Tibial artery (tissue), 4 donors: ENCODE measurements around the gene TIAM2.
"Not testable (repeated sequence)": the region's sequence is repeated elsewhere in the genome, so short reads cannot be mapped to it uniquely, and the experiment has no call there.

ENCODE experiments used
- DNase-seq, 2 donors: peaks; one replicate each; pipeline ENCODE4 v3.0.0-alpha.2; 2019
- H3K27ac ChIP-seq, 2 donors: fragments of 200-600 bp; sonication (generic) in 1 of 2; 1 replicate in 1 of 2; 2 replicates in 1 of 2; pipeline ENCODE4 v1.5.1; 2018 to 2019; ENCODE audit warnings: mild to moderate bottlenecking in 1 of 2
- H3K27me3 ChIP-seq, 2 donors: fragments of 200-600 bp; sonication (generic) in 1 of 2; one replicate each; pipeline versions ENCODE4 v1.5.1 to v1.6.0; 2016 to 2019
- H3K36me3 ChIP-seq, 3 donors: fragments of 200-600 bp; sonication (generic) in 2 of 3; one replicate each; pipeline ENCODE4 v1.5.1; 2016 to 2019; ENCODE audit warnings: mild to moderate bottlenecking in 2 of 3
- H3K4me1 ChIP-seq, 4 donors: fragments of 200-600 bp; sonication (generic) in 2 of 4; 1 replicate in 3 of 4; 2 replicates in 1 of 4; pipeline ENCODE4 v1.5.1; 2016 to 2019
- H3K4me3 ChIP-seq, 2 donors: fragments of 200-600 bp; sonication (generic) in 1 of 2; 1 replicate in 1 of 2; 2 replicates in 1 of 2; pipeline ENCODE4 v1.5.1; 2018 to 2019; ENCODE audit warnings: mild to moderate bottlenecking in 2 of 2
- H3K9me3 ChIP-seq, 3 donors: fragments of 200-600 bp; sonication (generic) in 1 of 3; one replicate each; pipeline ENCODE4 v1.5.1; 2016 to 2019
- intact Hi-C: fragments of 100-400 bp; cut with DNase I; formaldehyde crosslinking; loops from one replicate; pipeline ENCODE4 v1.15.0; 2023; ENCODE audit warnings: low total_unique reads
- TF ChIP-seq, protein P1 (sequence below), 2 experiments: fragments of 200-600 bp in 1 of 2; fragments of 450-650 bp in 1 of 2; IDR thresholded peaks; one replicate each; pipeline ENCODE4 v1.5.1; 2017 to 2019; ENCODE audit warnings: antibody characterized with exemption in 2 of 2, mild to moderate bottlenecking in 1 of 2, moderate library complexity in 1 of 2

The TIAM2 gene

DNA sequence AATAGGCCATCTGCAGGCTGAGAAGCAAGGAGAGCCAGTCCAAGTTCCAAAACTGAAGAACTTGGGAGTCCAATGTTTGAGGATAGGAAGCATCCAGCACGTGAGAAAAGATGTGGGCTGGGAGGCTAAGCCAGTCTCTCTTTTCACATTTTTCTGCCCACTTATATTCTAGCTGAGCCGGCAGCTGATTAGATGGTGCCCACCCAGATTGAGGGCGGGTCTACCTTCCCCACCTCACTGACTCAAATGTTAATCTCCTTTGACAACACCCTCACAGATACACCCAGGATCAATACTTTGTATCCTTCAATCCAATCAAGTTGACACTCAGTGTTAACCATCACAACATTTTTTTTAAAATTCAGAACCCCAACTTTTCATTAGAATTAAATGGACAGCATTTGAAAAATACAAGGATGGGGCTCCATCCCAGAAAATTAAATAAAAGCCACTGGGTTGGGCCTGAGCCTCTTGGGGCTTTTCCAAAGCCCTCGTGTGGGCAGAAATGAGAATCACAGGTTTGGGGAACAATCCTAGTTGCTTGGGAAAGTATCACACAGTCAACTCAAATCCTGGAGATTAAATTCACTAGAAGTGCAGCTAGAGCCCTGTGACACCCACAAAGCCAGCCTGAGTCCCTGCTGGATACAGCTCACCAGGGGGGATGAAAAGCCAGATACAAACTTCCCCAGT is 270.9 kb downstream of the TIAM2 start:
- Histone ChIP-seq H3K36me3 (no peaks in the 10 kb centered on the region), H3K27ac (no peak overlapping the region), H3K4me1 (no peaks in the 10 kb centered on the region), H3K4me3 (no peak overlapping the region), H3K27me3 (no peaks in the 10 kb centered on the region), H3K9me3 (no peaks in the 10 kb centered on the region)
- DNase-seq, result no peak
- intact Hi-C loops, result no loop called here
- TF ChIP-seq, protein P1, sequence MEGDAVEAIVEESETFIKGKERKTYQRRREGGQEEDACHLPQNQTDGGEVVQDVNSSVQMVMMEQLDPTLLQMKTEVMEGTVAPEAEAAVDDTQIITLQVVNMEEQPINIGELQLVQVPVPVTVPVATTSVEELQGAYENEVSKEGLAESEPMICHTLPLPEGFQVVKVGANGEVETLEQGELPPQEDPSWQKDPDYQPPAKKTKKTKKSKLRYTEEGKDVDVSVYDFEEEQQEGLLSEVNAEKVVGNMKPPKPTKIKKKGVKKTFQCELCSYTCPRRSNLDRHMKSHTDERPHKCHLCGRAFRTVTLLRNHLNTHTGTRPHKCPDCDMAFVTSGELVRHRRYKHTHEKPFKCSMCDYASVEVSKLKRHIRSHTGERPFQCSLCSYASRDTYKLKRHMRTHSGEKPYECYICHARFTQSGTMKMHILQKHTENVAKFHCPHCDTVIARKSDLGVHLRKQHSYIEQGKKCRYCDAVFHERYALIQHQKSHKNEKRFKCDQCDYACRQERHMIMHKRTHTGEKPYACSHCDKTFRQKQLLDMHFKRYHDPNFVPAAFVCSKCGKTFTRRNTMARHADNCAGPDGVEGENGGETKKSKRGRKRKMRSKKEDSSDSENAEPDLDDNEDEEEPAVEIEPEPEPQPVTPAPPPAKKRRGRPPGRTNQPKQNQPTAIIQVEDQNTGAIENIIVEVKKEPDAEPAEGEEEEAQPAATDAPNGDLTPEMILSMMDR (IDR thresholded peaks at IDR 0.05), result no peak

DNA sequence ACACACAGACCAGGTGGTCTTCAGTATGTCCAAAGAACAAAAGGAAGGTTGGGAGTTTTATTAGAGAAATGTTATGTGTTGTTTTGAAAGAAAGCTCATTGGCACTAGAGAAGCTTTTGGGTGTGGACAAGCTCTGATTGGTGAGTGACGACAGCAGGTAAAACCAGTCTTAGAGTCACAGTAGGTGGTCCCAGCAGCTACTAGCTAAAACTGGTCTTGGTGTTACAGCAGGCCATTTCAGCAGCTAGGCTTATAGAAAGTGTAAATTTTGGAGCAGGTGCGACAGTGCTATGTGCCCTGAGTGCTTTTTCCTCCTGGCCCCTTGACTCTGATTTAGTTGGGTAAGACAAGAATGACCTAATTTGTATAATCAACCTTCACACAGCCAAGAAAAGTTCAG is 272.3 kb downstream of the TIAM2 start:
- H3K27ac ChIP-seq, result no peak overlapping the region
- no peak for DNase-seq
- no peaks in the 10 kb centered on the region for H3K9me3 ChIP-seq
- TF ChIP-seq, protein P1 (IDR thresholded peaks at IDR 0.05), result no peak
- no peaks in the 10 kb centered on the region for H3K27me3 ChIP-seq
- intact Hi-C loops, result no loop called here
- no peaks in the 10 kb centered on the region for H3K36me3 ChIP-seq
- peaks cover 0 to 10% (median 6%) of the 10 kb centered on the region in 4 donors for H3K4me1 ChIP-seq
- H3K4me3 ChIP-seq, result no peak overlapping the region

DNA sequence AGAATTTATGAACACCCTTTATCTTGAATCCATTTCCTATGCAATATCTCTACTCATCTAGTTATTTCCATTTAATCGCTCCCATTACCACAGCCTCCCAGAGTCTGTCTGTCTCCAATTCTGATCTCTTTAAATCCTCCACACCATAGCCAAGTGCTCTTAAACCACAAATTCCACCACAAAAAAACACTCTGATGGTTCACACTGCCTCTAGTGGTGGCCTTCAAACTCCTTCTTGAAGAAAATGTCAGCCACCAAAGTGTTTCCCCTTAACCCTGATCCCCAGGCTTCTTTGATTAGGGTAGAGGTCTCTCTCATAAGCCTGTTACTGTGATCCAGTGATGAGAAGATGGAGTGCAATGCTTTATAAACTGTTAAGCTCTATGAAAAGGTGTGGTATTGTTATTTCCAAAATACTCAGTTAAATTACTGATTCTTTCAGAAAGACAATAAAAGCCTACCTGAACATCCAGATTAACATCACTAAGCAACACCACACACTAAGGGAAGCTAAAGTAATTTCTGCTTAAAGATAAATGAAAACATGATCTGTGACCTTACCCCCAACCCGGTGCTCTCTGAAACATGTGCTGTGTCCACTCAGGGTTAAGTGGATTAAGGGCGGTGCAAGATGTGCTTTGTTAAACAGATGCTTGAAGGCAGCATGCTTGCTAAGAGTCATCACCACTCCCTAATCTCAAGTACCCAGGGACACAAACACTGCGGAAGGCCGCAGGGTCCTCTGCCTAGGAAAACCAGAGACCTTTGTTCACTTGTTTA is 273.2 kb downstream of the TIAM2 start:
- H3K4me3 ChIP-seq, intact Hi-C loops, H3K27ac ChIP-seq, H3K36me3 ChIP-seq, DNase-seq, H3K27me3 ChIP-seq, H3K9me3 ChIP-seq: not testable (repeated sequence)
- H3K4me1 ChIP-seq, result peaks cover 0 to 19% (median 13%) of the 10 kb centered on the region in 4 donors

DNA sequence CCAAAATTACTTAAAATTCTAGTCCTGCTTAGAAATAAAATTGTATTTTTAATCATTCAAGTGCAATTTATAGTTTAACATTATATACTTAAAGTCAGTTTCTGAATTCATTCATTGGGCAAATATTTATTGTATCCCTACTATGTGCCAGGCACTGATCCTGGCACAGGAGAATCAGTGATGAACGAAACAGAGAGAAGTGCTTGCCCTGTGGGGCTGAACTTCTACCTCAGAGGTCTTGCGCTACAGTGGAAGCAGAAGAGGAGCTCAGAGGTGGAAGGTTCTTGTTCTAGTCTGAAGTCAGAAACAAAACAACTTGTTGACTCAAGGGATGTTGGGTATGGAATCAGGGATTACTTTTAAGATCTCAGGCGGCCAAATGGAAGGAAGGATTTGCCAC is 274.6 kb downstream of the TIAM2 start:
- peaks cover 0 to 34% (median 23%) of the 10 kb centered on the region in 4 donors for H3K4me1 ChIP-seq
- no peaks in the 10 kb centered on the region for H3K9me3 ChIP-seq
- H3K4me3 ChIP-seq, result no peak overlapping the region
- H3K27me3 ChIP-seq, result no peaks in the 10 kb centered on the region
- no peak overlapping the region for H3K27ac ChIP-seq
- TF ChIP-seq, protein P1 (IDR thresholded peaks at IDR 0.05), result no peak
- no peak for DNase-seq
- intact Hi-C loops, result no loop called here
- H3K36me3 ChIP-seq, result no peaks in the 10 kb centered on the region

DNA sequence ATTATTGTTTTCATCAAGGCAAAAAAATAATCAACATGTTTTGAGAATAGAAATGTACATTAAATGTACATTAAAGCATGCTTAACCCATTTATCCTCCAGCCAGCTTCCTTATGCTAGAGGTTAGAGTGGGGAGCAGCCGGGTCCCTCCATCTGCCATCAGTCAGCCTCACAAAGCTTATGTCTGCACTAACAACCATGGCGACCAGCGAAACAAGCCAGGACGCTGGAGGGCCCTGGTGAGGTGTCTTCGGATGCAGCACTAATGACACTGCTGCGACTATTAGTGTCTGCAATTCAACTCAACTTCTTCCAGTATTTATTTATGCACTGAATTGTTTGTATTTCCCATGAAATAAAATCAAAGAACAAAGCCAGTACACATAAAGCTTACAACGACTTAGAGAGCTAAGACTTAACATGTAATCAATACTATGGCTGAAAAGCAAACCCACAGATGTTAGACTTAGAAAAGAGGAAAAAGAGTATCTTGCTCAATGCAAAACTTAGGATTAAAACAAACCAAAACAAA is 275.5 kb downstream of the TIAM2 start:
- no peaks in the 10 kb centered on the region for H3K36me3 ChIP-seq
- H3K9me3 ChIP-seq, result no peaks in the 10 kb centered on the region
- no peak overlapping the region for H3K4me3 ChIP-seq
- peaks cover 0 to 42% (median 23%) of the 10 kb centered on the region in 4 donors for H3K4me1 ChIP-seq
- intact Hi-C loops, result no loop called here
- TF ChIP-seq, protein P1 (IDR thresholded peaks at IDR 0.05), result no peak
- no peak overlapping the region for H3K27ac ChIP-seq
- no peaks in the 10 kb centered on the region for H3K27me3 ChIP-seq
- DNase-seq, result no peak

DNA sequence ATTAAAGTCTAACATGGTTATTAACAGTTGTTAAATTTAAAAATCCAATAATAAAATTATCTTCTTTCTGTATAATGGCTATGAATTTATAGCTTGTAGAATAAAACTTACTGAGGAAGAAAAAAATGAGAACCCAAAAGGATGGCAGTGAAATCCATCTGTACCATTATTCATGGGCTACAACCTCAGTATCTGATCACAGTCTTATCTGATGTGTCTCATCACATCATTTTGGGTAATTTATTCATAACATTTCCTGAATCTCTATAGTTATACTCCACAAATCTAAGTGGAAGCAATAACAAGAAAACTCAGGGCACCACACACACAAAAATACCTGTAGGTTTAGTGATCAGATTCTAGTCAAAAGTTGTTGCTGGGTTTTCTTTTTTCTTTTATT is 276.0 kb downstream of the TIAM2 start:
- H3K4me1 ChIP-seq, result peaks cover 0 to 47% (median 25%) of the 10 kb centered on the region in 4 donors
- H3K36me3 ChIP-seq, result no peaks in the 10 kb centered on the region
- DNase-seq, result no peak
- H3K27me3 ChIP-seq, result no peaks in the 10 kb centered on the region
- intact Hi-C loops, result no loop called here
- no peak overlapping the region for H3K4me3 ChIP-seq
- H3K9me3 ChIP-seq, result no peaks in the 10 kb centered on the region
- TF ChIP-seq, protein P1 (IDR thresholded peaks at IDR 0.05), result no peak
- no peak overlapping the region for H3K27ac ChIP-seq
